Neural cell (in vitro differentiated cells): ENCODE data around the gene CCDC63. TPM values are rescaled to one million over a fixed set of nuclear protein-coding genes. Genes with fewer than 3 reads are reported as not detected.

ENCODE experiments used
- H2AFZ ChIP-seq: fragments of 200-600, 300-800 bp; sonication (generic), shearing (Covaris generic); 2 replicates; pipeline ENCODE4 v1.6.0; 2014; ENCODE audit warnings: low read depth, mild to moderate bottlenecking, antibody characterized with exemption, low read length, moderate library complexity
- H3F3A ChIP-seq: fragments of 200-600 bp; shearing (Covaris generic); 2 replicates; pipeline ENCODE4 v1.6.1; 2016; ENCODE audit warnings: mild to moderate bottlenecking, moderate library complexity, mixed read lengths, antibody characterized with exemption, low read length; ENCODE audit not compliant: insufficient read depth, poor library complexity, severe bottlenecking
- H3K27ac ChIP-seq: fragments of 200-600, 300-800 bp; sonication (generic), shearing (Covaris generic); 2 replicates; pipeline ENCODE4 v1.5.1; 2014; ENCODE audit warnings: mild to moderate bottlenecking, low read length, moderate library complexity
- H3K27me3 ChIP-seq: fragments of 300-800, 200-600 bp; sonication (generic), shearing (Covaris generic); 2 replicates; pipeline ENCODE4 v1.6.0; 2014; ENCODE audit warnings: mild to moderate bottlenecking, low read depth, low read length, moderate library complexity; ENCODE audit not compliant: insufficient read depth
- H3K36me3 ChIP-seq: fragments of 300-800, 200-600 bp; sonication (generic), shearing (Covaris generic); 2 replicates; pipeline ENCODE4 v1.5.1; 2014; ENCODE audit warnings: mild to moderate bottlenecking, antibody characterized with exemption, low read length, moderate library complexity; ENCODE audit not compliant: insufficient read depth
- H3K4me2 ChIP-seq: fragments of 300-800, 200-600 bp; sonication (generic), shearing (Covaris generic); 2 replicates; pipeline ENCODE4 v1.6.0; 2014; ENCODE audit warnings: mild to moderate bottlenecking, low read length
- H3K4me3 ChIP-seq: fragments of 300-800, 200-600 bp; sonication (generic), shearing (Covaris generic); 2 replicates; pipeline ENCODE4 v1.5.1; 2014; ENCODE audit warnings: mild to moderate bottlenecking, low read length, moderate library complexity
- H3K79me2 ChIP-seq: fragments of 200-600 bp; shearing (Covaris generic); replicated peaks from 2 replicates; pipeline ENCODE4 v1.6.0; 2014; ENCODE audit warnings: mild to moderate bottlenecking, low read length, moderate library complexity; ENCODE audit not compliant: insufficient read depth
- H3K9ac ChIP-seq: fragments of 300-800, 200-600 bp; sonication (generic), shearing (Covaris generic); 2 replicates; pipeline ENCODE4 v1.6.1; 2016; ENCODE audit warnings: mild to moderate bottlenecking, low read length, mixed read lengths
- H3K9me2 ChIP-seq: fragments of 200-600 bp; shearing (Covaris generic); 2 replicates; pipeline ENCODE4 v1.6.1; 2016; ENCODE audit warnings: mild to moderate bottlenecking, low read length, mixed read lengths; ENCODE audit not compliant: insufficient read depth
- H3K9me3 ChIP-seq: fragments of 200-600, 300-800 bp; sonication (generic), shearing (Covaris generic); 2 replicates; pipeline ENCODE4 v1.6.1; 2016; ENCODE audit warnings: mild to moderate bottlenecking, mixed run types, low read length, moderate library complexity, mixed read lengths
- H4K20me1 ChIP-seq: fragments of 200-600 bp; shearing (Covaris generic); 2 replicates; pipeline ENCODE4 v1.6.1; 2016; ENCODE audit warnings: mild to moderate bottlenecking, mixed run types; ENCODE audit not compliant: insufficient read depth
- CTCF ChIP-seq: fragments of 450-650 bp; IDR thresholded peaks from 2 replicates; pipeline ENCODE4 v1.5.1; 2014; ENCODE audit warnings: antibody characterized with exemption, mild to moderate bottlenecking, moderate library complexity; ENCODE audit not compliant: poor library complexity, severe bottlenecking
- EP300 ChIP-seq: fragments of 450-650 bp; conservative IDR thresholded peaks from 2 replicates; pipeline ENCODE4 v1.6.1; 2014; ENCODE audit warnings: antibody characterized with exemption, mild to moderate bottlenecking, moderate library complexity; ENCODE audit not compliant: poor library complexity, severe bottlenecking
- EZH2 ChIP-seq: fragments of 200-600, 300-800 bp; shearing (Covaris generic), sonication (generic); IDR thresholded peaks from 2 replicates; pipeline ENCODE4 v1.6.1; 2014; ENCODE audit warnings: antibody characterized with exemption, low read length, borderline replicate concordance, mild to moderate bottlenecking; ENCODE audit not compliant: insufficient read depth, poor library complexity, severe bottlenecking
- MXI1 ChIP-seq: fragments of 450-650 bp; conservative IDR thresholded peaks from 2 replicates; pipeline ENCODE4 v1.6.1; 2014; ENCODE audit warnings: antibody characterized with exemption, mild to moderate bottlenecking; ENCODE audit not compliant: poor library complexity, severe bottlenecking
- POLR2AphosphoS5 ChIP-seq: IDR thresholded peaks from 2 replicates; pipeline ENCODE4 v1.6.1; 2012
- RAD21 ChIP-seq: fragments of 450-650 bp; conservative IDR thresholded peaks from 2 replicates; pipeline ENCODE4 v1.6.1; 2014; ENCODE audit warnings: antibody characterized with exemption, mild to moderate bottlenecking, moderate library complexity
- REST ChIP-seq: IDR thresholded peaks from 2 replicates; pipeline ENCODE4 v1.6.1; 2012; ENCODE audit warnings: borderline replicate concordance
- SMC3 ChIP-seq: fragments of 450-650 bp; conservative IDR thresholded peaks from 2 replicates; pipeline ENCODE4 v1.6.1; 2014; ENCODE audit warnings: antibody characterized with exemption, mild to moderate bottlenecking, moderate library complexity; ENCODE audit not compliant: poor library complexity
- TAF1 ChIP-seq: IDR thresholded peaks from 2 replicates; pipeline ENCODE4 v1.6.1; 2012; ENCODE audit warnings: low read depth
- polyA plus RNA-seq: library from polyadenylated mRNA; depleted of rRNA; stranded (reverse); fragments of >200 nt; gene quantifications from 2 replicates; pipeline ENCODE4 v1.2.3, GENCODE V29; 2014

The CCDC63 gene
- polyA plus RNA-seq, 1 donor from 2014 or later, result not detected

GRCh38 chr12:110917961-110918360, 71.2 kb downstream of the CCDC63 start:
- H3K27me3 ChIP-seq, result no peaks in the 10 kb centered on the region
- TF ChIP-seq EP300, result no peak
- no peaks in the 10 kb centered on the region for H3K9me3 ChIP-seq
- H3K9ac ChIP-seq, result no peak overlapping the region
- H3K4me2 ChIP-seq, result no peak overlapping the region
- no peak overlapping the region for H3K27ac ChIP-seq
- no peaks in the 10 kb centered on the region for H3K36me3 ChIP-seq
- no peaks in the 10 kb centered on the region for H3K79me2 ChIP-seq
- H3K4me3 ChIP-seq, result no peak overlapping the region
- H3F3A ChIP-seq, result no peaks in the 10 kb centered on the region
- no peaks in the 10 kb centered on the region for H4K20me1 ChIP-seq
- no peak overlapping the region for H2AFZ ChIP-seq
- no peaks in the 10 kb centered on the region for H3K9me2 ChIP-seq

DNA sequence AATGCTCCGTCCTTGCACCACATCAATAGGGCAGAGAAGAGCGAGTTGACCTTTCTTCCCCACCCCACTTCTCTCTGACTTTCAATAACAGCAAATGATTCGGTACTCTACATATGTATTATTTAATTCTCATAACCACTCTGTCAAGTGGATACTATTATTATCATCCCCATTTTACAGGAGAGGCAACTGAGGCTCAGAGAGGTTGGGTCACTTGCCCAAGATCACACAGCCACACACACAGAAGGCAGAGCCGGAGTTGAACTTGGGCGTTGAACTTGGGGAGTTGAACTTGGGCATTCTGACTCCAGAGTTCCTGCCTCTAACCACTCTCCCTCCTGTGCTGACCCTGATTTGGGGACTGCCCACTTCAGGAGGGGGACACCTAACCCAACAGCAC, 72.9 kb downstream of the CCDC63 start:
- Histone ChIP-seq H3F3A (no peaks in the 10 kb centered on the region), H3K79me2 (no peaks in the 10 kb centered on the region), H3K9ac (no peak overlapping the region), H3K27me3 (no peaks in the 10 kb centered on the region), H3K27ac (no peak overlapping the region), H3K9me3 (no peaks in the 10 kb centered on the region), H3K9me2 (no peaks in the 10 kb centered on the region), H3K36me3 (no peaks in the 10 kb centered on the region), H3K4me3 (no peak overlapping the region), H4K20me1 (no peaks in the 10 kb centered on the region), H3K4me2 (no peak overlapping the region), H2AFZ (no peak overlapping the region)
- no peak for TF ChIP-seq CTCF
- TF ChIP-seq POLR2AphosphoS5, result no peak
- TF ChIP-seq REST, result no peak
- no peak for TF ChIP-seq RAD21
- no peak for TF ChIP-seq MXI1

DNA sequence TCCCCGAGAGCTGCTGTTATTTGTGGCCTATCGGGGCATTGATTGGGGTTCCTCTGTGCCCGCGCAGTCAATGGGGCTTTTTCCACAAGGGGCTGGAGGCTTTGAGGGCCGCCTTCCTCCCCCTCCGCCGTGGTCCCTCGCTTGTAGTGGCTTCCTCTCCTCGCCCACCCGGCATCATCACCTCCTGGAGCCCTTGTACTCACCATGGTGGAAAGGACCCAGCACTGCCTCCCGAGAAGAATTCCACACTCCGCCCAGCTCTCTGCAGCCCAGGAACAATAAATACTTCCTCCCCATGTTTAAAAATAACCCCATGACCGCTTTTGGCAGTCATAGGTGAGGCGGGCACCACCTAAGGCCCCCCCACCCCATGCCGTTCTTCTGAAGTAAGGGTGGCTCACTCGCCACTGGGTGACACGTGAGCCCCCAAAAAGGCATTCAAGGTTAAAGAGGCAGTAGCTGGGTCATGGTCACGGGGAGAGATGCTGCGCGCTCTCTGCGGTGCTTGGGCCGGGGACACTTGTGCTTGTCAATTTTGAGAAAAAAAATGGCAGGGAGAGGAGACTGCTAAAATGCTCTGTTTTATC, 73.6 kb downstream of the CCDC63 start, which contains the start of gene MYL2:
Gene MYL2, minus strand, starts transcription at position 256 of the 587 bp plus-strand sequence. Its CDS starts 50 bp downstream, at position 206.
- H2AFZ ChIP-seq, result no peak within 1 kb of the TSS

More for the DNA sequence above, 73.6 kb downstream of the CCDC63 start, which contains the start of gene MYL2:
- no peaks in the 10 kb centered on the region for H3K9me2 ChIP-seq
- H3K27ac ChIP-seq, result no peak within 1 kb of the TSS
- H3K4me3 ChIP-seq, result no peak within 1 kb of the TSS
- H3F3A ChIP-seq, result no peaks in the 10 kb centered on the region
- no peaks in the 10 kb centered on the region for H4K20me1 ChIP-seq
- H3K9ac ChIP-seq, result no peak within 1 kb of the TSS
- TF ChIP-seq CTCF, result no peak
- TF ChIP-seq SMC3, result no peak
- TF ChIP-seq TAF1, result no peak
- no peak for TF ChIP-seq RAD21
- no peak for TF ChIP-seq MXI1
- no peak for TF ChIP-seq REST
- TF ChIP-seq EP300, result no peak
- no peak for TF ChIP-seq EZH2
- TF ChIP-seq POLR2AphosphoS5, result no peak
- no peaks in the 10 kb centered on the region for H3K36me3 ChIP-seq
- H3K9me3 ChIP-seq, result no peaks in the 10 kb centered on the region
- no peaks in the 10 kb centered on the region for H3K27me3 ChIP-seq
- H3K4me2 ChIP-seq, result no peak within 1 kb of the TSS
- no peaks in the 10 kb centered on the region for H3K79me2 ChIP-seq
